ENCODE results near the gene RHBDD1. TPM values are rescaled to one million over a fixed set of nuclear protein-coding genes. Genes with fewer than 3 reads are reported as not detected.

The RHBDD1 gene
- total and polyA plus RNA-seq, 2 experiments from 2014 or later = 24.3 to 33.7 TPM

- no peaks in the 10 kb centered on the region; the same call in 1 of the 2 replicates for H3K9me2 ChIP-seq (ENCODE audit: insufficient read depth)
- no peaks in the 10 kb centered on the region for H3K36me3 ChIP-seq (ENCODE audit: low read depth)
- H3K9me3 ChIP-seq (ENCODE audit: low read depth) = no peaks in the 10 kb centered on the region
- H4K20me1 ChIP-seq (ENCODE audit: insufficient read depth) = no peaks in the 10 kb centered on the region
- H3K27ac ChIP-seq = no peak overlapping the region
- no peaks in the 10 kb centered on the region for H3K27me3 ChIP-seq (replicated peaks; ENCODE audit: insufficient read depth)
- H3F3A ChIP-seq (ENCODE audit: insufficient read depth) = no peaks in the 10 kb centered on the region
- no peak overlapping the region for H3K4me2 ChIP-seq (ENCODE audit: unreplicated experiment)
- H3K4me1 ChIP-seq (ENCODE audit: insufficient read depth) = peaks cover 22% of the 10 kb centered on the region
- no peak overlapping the region for H3K9ac ChIP-seq
- peaks cover 4% of the 10 kb centered on the region; the same call in 1 of the 2 replicates for H3K79me2 ChIP-seq (ENCODE audit: insufficient read depth)
- in situ Hi-C loops (cut with MboI) = no loop called here
- TF ChIP-seq EZH2 (IDR thresholded peaks at IDR 0.05; ENCODE audit: insufficient read depth, poor library complexity, severe bottlenecking) (no peak), EZH2phosphoT487 (IDR thresholded peaks at IDR 0.05; ENCODE audit: insufficient read depth, low read depth) (no peak)
- DNase-seq = no peak
- H2AFZ ChIP-seq = no peak overlapping the region
- WGBS, 2 experiments (ENCODE audit: low coverage in 1 of 2, low lambda C conversion rate in 2 of 2, missing lambda C conversion rate in 2 of 2) = 91 to 92% methylated on average over 6 of the region's 6 CpGs
- H3K4me3 ChIP-seq = no peak overlapping the region
These were observed 69.9 kb downstream of the RHBDD1 start for GRCh38 chr2:226905718-226906117.

GRCh38 chr2:226906163-226906693 lies 70.4 kb downstream of the RHBDD1 start:
- WGBS, 2 experiments (ENCODE audit: low coverage in 1 of 2, low lambda C conversion rate in 2 of 2, missing lambda C conversion rate in 2 of 2) = 93 to 96% methylated on average over 4 of the region's 4 CpGs
- H2AFZ ChIP-seq = no peak overlapping the region
- TF ChIP-seq EZH2 (IDR thresholded peaks at IDR 0.05; ENCODE audit: insufficient read depth, poor library complexity, severe bottlenecking) (no peak), EZH2phosphoT487 (IDR thresholded peaks at IDR 0.05; ENCODE audit: insufficient read depth, low read depth) (no peak)

GRCh38 chr2:226909126-226909525 lies 73.3 kb downstream of the RHBDD1 start:
- no peak overlapping the region for H2AFZ ChIP-seq
- H4K20me1 ChIP-seq (ENCODE audit: insufficient read depth) = no peaks in the 10 kb centered on the region
- H3K4me3 ChIP-seq = no peak overlapping the region
- in situ Hi-C loops (cut with MboI) = no loop called here
- peaks cover under 1% of the 10 kb centered on the region; the same call in 1 of the 2 replicates for H3K36me3 ChIP-seq (ENCODE audit: low read depth)
- WGBS, 2 experiments (ENCODE audit: low coverage in 1 of 2, low lambda C conversion rate in 2 of 2, missing lambda C conversion rate in 2 of 2) = 67 to 75% methylated on average over 3 of the region's 3 CpGs
- H3F3A ChIP-seq (ENCODE audit: insufficient read depth) = peaks cover 11% of the 10 kb centered on the region
- TF ChIP-seq EZH2phosphoT487 (IDR thresholded peaks at IDR 0.05; ENCODE audit: insufficient read depth, low read depth) (no peak), EZH2 (IDR thresholded peaks at IDR 0.05; ENCODE audit: insufficient read depth, poor library complexity, severe bottlenecking) (no peak)
- H3K9me3 ChIP-seq (ENCODE audit: low read depth) = no peaks in the 10 kb centered on the region
- peaks cover 4% of the 10 kb centered on the region; the same call in 1 of the 2 replicates for H3K79me2 ChIP-seq (ENCODE audit: insufficient read depth)
- no peaks in the 10 kb centered on the region for H3K27me3 ChIP-seq (replicated peaks; ENCODE audit: insufficient read depth)
- no peak overlapping the region for H3K4me2 ChIP-seq (ENCODE audit: unreplicated experiment)
- no peaks in the 10 kb centered on the region for H3K9me2 ChIP-seq (ENCODE audit: insufficient read depth)
- H3K27ac ChIP-seq = no peak overlapping the region
- no peak overlapping the region for H3K9ac ChIP-seq
- no peak for DNase-seq
- H3K4me1 ChIP-seq (ENCODE audit: insufficient read depth) = peaks cover 8% of the 10 kb centered on the region

More at GRCh38 chr2:226906163-226906693, 70.4 kb downstream of the RHBDD1 start:
- H4K20me1 ChIP-seq (ENCODE audit: insufficient read depth) = no peaks in the 10 kb centered on the region
- H3K4me2 ChIP-seq (ENCODE audit: unreplicated experiment) = no peak overlapping the region
- peaks cover 4% of the 10 kb centered on the region; the same call in 1 of the 2 replicates for H3K79me2 ChIP-seq (ENCODE audit: insufficient read depth)
- H3K9ac ChIP-seq = no peak overlapping the region
- H3K9me2 ChIP-seq (ENCODE audit: insufficient read depth) = no peaks in the 10 kb centered on the region; the same call in 1 of the 2 replicates
- DNase-seq = no peak
- H3K4me1 ChIP-seq (ENCODE audit: insufficient read depth) = peaks cover 23% of the 10 kb centered on the region
- H3K27me3 ChIP-seq (replicated peaks; ENCODE audit: insufficient read depth) = no peaks in the 10 kb centered on the region
- no peaks in the 10 kb centered on the region for H3K36me3 ChIP-seq (ENCODE audit: low read depth)
- H3K9me3 ChIP-seq (ENCODE audit: low read depth) = no peaks in the 10 kb centered on the region
- no peaks in the 10 kb centered on the region for H3F3A ChIP-seq (ENCODE audit: insufficient read depth)
- in situ Hi-C loops (cut with MboI) = no loop called here
- no peak overlapping the region for H3K27ac ChIP-seq
- no peak overlapping the region for H3K4me3 ChIP-seq

GRCh38 chr2:226909836-226910235 lies 74.0 kb downstream of the RHBDD1 start:
- no peaks in the 10 kb centered on the region for H3K79me2 ChIP-seq (ENCODE audit: insufficient read depth)
- TF ChIP-seq EZH2phosphoT487 (IDR thresholded peaks at IDR 0.05; ENCODE audit: insufficient read depth, low read depth) (no peak), EZH2 (IDR thresholded peaks at IDR 0.05; ENCODE audit: insufficient read depth, poor library complexity, severe bottlenecking) (no peak)
- DNase-seq = no peak
- no peak overlapping the region for H3K9ac ChIP-seq
- no peak overlapping the region for H3K4me2 ChIP-seq (ENCODE audit: unreplicated experiment)
- WGBS, 2 experiments (ENCODE audit: low coverage in 1 of 2, low lambda C conversion rate in 2 of 2, missing lambda C conversion rate in 2 of 2) = 55 to 56% methylated on average over 2 of the region's 2 CpGs
- no peaks in the 10 kb centered on the region for H3K27me3 ChIP-seq (replicated peaks; ENCODE audit: insufficient read depth)
- peaks cover 8% of the 10 kb centered on the region for H3K4me1 ChIP-seq (ENCODE audit: insufficient read depth)
- H3K9me2 ChIP-seq (ENCODE audit: insufficient read depth) = no peaks in the 10 kb centered on the region
- no peaks in the 10 kb centered on the region for H4K20me1 ChIP-seq (ENCODE audit: insufficient read depth)
- no peak overlapping the region for H3K27ac ChIP-seq
- no peak overlapping the region for H2AFZ ChIP-seq
- no peak overlapping the region for H3K4me3 ChIP-seq
- peaks cover 11% of the 10 kb centered on the region for H3F3A ChIP-seq (ENCODE audit: insufficient read depth)
- peaks cover 6% of the 10 kb centered on the region; the same call in 1 of the 2 replicates for H3K36me3 ChIP-seq (ENCODE audit: low read depth)
- in situ Hi-C loops (cut with MboI) = no loop called here
- H3K9me3 ChIP-seq (ENCODE audit: low read depth) = no peaks in the 10 kb centered on the region

Measured in GM23248 (cell line).